ENCODE results near the gene ZBTB16.

GRCh38 chr11:114039551-114039950 is 20.0 kb upstream of the ZBTB16 start:
- TF ChIP-seq CTCF (IDR thresholded peaks at IDR 0.05) (no peak), POLR2A (IDR thresholded peaks at IDR 0.05) (no peak), EP300 (IDR thresholded peaks at IDR 0.05) (no peak)

Measured in ovary (tissue), 3 donors.